Measurements from ENCODE around the gene ALOX15. TPM values are rescaled to one million over a fixed set of nuclear protein-coding genes. Genes with fewer than 3 reads are reported as not detected.
A peak's percentile ranks its signal among the peaks of the same experiment; 100 is the strongest.
"Not testable (repeated sequence)": the region's sequence is repeated elsewhere in the genome, so short reads cannot be mapped to it uniquely, and the experiment has no call there.

ALOX15 gene
- total RNA-seq, 1 donor: 0.27 TPM

GRCh38 chr17:4655933-4656332 lies 14.5 kb upstream of the ALOX15 start:
- DNase-seq (ENCODE audit: low read depth in 2 of 3, low spot score in 2 of 3): not testable (repeated sequence)

DNA sequence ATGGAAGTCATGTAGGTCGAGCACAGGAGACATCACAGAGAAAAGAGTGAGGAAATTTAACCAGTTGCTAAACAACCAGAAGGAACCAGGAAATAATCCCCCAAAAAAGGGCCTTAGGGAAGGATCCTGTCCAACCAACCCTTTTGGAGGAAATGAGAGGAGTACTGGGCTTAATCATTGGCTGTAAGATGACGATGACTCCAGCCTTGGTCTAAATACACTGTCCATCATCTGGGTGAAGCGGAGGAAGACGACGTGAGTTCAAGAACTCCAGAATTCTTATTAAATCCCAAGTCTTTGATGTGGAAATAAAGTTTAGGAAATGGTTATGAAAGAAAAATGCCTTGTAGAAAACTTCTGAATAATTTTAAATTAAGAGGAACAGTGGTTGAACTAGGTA lies 11.5 kb upstream of the ALOX15 start:
- DNase-seq (ENCODE audit: low read depth in 2 of 3, low spot score in 2 of 3): no peak

- DNase-seq (ENCODE audit: low read depth in 2 of 3, low spot score in 2 of 3): no peak
These were observed 7.3 kb upstream of the ALOX15 start for GRCh38 chr17:4648741-4649140.

DNA sequence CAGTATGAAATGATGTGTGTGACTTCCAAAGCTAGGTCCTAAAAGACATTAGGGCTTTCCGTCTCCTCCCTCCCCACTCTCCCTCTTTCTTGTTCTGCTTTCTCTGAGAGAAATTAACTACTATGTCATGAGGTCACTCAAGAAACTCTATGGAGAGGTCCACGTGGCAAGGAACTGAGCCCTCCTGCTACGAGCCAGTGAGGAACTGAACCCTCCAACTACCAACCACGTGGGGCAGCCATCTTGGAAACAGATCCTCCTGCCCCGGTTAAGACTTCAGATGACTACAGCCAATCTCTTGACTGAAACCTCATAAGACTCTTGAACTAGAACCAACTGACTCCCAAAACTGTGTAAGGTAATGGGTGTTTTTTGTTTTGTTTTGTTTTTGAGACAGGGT lies 4.2 kb upstream of the ALOX15 start:
- DNase-seq (ENCODE audit: low read depth in 2 of 3, low spot score in 2 of 3): no peak

- DNase-seq (ENCODE audit: low read depth in 2 of 3, low spot score in 2 of 3): no peak
These were observed 2.2 kb upstream of the ALOX15 start for GRCh38 chr17:4643676-4644075.

- no peak for DNase-seq (ENCODE audit: low read depth in 2 of 3, low spot score in 2 of 3)
These were observed 808 bp upstream of the ALOX15 start for GRCh38 chr17:4642286-4642685.

- DNase-seq (ENCODE audit: low read depth in 2 of 3, low spot score in 2 of 3): not testable (repeated sequence)
These were observed 799 bp downstream of the ALOX15 start for GRCh38 chr17:4640569-4641188.

GRCh38 chr17:4639301-4640059 lies 2.0 kb downstream of the ALOX15 start:
- DNase-seq (ENCODE audit: low read depth in 2 of 3, low spot score in 2 of 3): peak in 2 of 3 donors; percentile 64 to 70

- not testable (repeated sequence) for DNase-seq (ENCODE audit: low read depth in 2 of 3, low spot score in 2 of 3)
These were observed 2.7 kb downstream of the ALOX15 start for GRCh38 chr17:4638766-4639165.

- DNase-seq (ENCODE audit: low read depth in 2 of 3, low spot score in 2 of 3): no peak
These were observed 4.9 kb downstream of the ALOX15 start for GRCh38 chr17:4636474-4637100.

GRCh38 chr17:4635823-4636375 lies 5.6 kb downstream of the ALOX15 start:
- DNase-seq (ENCODE audit: low read depth in 2 of 3, low spot score in 2 of 3): peak in 2 of 3 donors; percentile 43 to 72

GRCh38 chr17:4634976-4635375 lies 6.5 kb downstream of the ALOX15 start:
- no peak for DNase-seq (ENCODE audit: low read depth in 2 of 3, low spot score in 2 of 3)

- no peak for DNase-seq (ENCODE audit: low read depth in 2 of 3, low spot score in 2 of 3)
These were observed 7.8 kb downstream of the ALOX15 start for GRCh38 chr17:4633643-4634042.

DNA sequence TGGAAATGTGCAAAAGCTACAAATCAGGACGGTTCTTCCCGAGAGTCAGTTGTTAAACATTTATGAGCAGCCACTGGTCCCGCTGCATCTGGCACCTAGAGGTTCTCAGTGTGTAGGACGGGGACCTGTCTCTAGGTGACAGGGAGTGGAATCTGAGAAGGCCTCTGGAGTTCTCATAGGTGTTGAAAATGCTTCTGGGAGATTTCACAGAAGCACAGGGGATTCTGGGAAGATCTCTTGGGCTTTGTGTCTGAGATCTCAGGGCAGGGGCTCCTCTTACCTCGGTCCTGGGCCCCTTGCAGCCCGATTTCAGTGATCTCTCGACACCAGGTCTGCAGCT lies 8.9 kb downstream of the ALOX15 start:
- DNase-seq (ENCODE audit: low read depth in 2 of 3, low spot score in 2 of 3): no peak

DNA sequence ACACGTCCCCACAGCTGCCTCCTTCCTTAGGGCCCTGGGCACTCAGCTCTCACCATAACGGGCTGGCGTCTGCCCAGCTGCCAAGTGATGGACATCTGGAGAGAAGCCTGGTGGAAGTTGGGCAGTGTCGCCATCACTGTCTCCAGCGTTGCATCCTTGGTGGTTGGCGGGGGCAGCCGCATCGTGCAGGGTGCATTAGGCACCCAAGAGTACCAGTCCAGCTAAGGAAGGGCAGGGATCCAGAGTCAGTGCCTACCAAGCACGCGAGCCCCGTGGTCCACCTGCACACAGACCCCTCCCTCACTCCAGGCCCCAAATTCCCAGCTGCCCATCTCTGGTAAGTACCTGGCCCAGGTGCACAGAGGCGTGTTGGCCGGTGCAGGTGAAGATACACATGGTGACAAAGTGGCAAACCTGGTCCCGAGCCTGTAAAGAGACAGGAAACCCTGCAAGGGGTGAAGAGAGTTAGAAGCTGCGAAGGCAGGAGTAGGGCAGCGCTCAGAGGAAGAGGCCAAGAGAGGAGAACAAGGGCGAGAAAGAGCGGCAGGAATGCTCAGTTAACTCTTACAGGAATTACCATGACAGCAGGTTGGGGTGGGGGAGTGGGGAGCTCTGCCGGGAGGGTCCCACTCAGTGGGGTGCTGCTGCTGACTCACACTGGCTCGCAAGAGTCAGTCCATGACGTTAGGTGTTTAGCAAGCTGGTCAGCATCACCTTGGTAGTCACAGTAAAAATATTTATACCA lies 9.5 kb downstream of the ALOX15 start:
- no peak for DNase-seq (ENCODE audit: low read depth in 2 of 3, low spot score in 2 of 3)

DNA sequence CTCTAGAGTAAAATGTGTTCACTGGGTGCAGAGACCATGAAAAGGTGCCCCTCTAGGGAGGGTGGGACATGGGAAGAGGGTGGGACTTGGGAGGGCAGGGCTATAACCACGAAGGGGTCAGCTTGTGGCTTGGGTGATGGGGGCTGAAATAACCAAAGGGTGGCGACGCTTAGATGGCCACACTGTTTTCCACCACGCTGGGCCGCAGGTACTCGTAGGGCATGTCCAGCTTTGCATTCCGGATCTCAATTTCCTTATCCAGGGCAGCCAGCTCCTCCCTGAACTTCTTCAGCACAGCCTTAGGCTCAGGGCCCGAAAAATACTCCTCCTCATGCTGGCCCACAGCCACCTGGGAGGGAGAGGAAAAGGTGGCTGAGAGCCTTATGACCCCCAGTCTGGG lies 10.0 kb downstream of the ALOX15 start:
- DNase-seq (ENCODE audit: low read depth in 2 of 3, low spot score in 2 of 3): no peak

- no peak for DNase-seq (ENCODE audit: low read depth in 2 of 3, low spot score in 2 of 3)
These were observed 14.7 kb downstream of the ALOX15 start for GRCh38 chr17:4626734-4627256.

DNA sequence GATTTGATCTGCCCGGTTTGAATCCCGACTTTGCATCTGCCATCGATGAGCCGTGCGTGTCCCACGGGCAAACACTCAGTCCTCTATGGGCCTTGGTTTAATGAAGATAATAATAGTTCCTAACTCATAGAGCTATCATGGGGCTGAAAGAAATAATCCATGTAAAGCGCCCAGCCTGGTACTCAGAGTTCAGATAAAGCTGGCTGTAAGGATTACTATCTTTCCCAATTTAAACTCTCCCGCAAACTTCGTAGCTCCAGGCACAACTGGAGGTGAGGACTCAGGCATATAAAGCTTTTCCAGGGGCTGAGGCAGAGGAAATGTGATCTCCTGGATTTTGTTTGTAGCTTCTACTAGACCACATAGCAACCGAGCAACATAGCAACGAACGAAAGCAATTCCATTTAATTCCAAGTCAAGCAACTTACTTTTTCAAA lies 16.3 kb downstream of the ALOX15 start:
- DNase-seq (ENCODE audit: low read depth in 2 of 3, low spot score in 2 of 3): no peak

DNA sequence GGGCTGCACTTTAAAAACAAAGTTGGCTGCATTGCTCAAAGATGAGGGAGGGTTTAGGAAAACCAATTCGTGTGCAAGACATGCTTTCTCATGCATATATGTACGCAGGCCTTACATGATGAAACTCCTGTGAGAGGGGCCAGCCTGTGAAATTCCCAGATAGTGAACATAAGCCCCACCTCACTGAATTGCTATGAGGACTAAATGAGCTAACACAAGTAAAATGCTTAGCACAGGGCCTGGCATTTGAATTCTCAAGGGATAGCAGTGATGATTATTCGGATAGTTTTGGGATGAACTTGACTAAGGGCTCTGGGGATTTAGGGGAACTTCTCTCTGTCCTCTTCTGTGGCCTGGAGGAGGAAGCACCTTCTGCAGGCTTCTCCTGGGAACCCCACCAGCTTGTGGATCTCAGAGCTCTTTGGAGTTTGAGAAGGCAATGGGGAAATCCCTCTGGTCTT lies 17.0 kb downstream of the ALOX15 start:
- DNase-seq (ENCODE audit: low read depth in 2 of 3, low spot score in 2 of 3): not testable (repeated sequence)

- DNase-seq (ENCODE audit: low read depth in 2 of 3, low spot score in 2 of 3): no peak
These were observed 18.2 kb downstream of the ALOX15 start for GRCh38 chr17:4623249-4623648.

DNA sequence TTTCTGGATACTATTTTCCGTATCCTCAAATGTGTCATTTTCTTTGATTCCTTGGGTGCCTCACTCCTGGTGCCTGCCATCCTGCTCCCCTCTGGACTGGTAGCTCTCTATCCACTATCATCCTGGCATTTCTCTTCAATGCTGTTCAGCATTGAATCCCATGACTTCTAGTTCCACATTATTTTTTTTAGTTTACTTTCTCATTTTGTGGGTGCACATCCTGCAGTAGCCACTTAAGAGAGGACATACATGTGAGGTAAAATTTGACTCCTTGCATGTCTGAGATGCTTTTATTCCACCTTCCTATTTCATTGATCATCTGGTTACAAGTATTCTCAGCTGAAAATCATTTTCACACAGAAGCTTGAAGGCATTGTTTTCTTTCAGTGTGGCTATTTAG lies 19.1 kb downstream of the ALOX15 start:
- DNase-seq (ENCODE audit: low read depth in 2 of 3, low spot score in 2 of 3): no peak
